ENCODE measurements around the gene LORICRIN.
"Not testable (repeated sequence)": the region's sequence is repeated elsewhere in the genome, so short reads cannot be mapped to it uniquely, and the experiment has no call there.

LORICRIN gene

DNA sequence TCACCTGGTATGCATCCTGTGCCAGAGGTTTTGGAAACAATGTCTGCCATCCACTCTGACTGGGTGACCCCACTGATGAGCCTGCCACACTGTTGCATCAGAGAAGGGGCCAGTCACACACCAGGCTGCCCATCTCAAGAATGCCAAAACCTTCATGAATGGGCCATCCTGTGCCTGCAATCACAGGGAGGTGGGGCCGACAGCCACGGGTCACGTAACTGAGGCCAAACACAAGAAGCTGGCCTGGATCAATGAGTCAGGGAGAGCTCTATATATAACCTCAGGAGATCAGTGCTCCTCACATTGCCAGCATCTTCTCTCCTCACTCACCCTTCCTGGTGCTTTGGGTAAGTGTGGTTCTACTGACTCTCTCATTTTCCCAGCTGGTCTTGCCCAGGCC, at the start of gene LORICRIN:
Gene LORICRIN, plus strand, starts transcription at position 301 of the 400 bp plus-strand sequence. CDS start 1,263 bp downstream, outside the sequence.
- peaks cover 15% of the 10 kb centered on the region for H3K4me1 Mint-ChIP-seq
- H3K36me3 Mint-ChIP-seq: no peaks in the 10 kb centered on the region
- DNase-seq (ENCODE audit: low spot score in 2 of 2) (no peak), ATAC-seq (ENCODE audit: low read depth) (no peak)
- no peaks in the 10 kb centered on the region for H3K9me3 Mint-ChIP-seq
- H3K27me3 Mint-ChIP-seq: peaks cover 10% of the 10 kb centered on the region
- H3K4me3 Mint-ChIP-seq: peak within 1 kb of the TSS; percentile 67
- peak within 1 kb of the TSS; percentile 9 for H3K27ac Mint-ChIP-seq

- no peak overlapping the region for H3K4me3 Mint-ChIP-seq
- H3K9me3 Mint-ChIP-seq: no peaks in the 10 kb centered on the region
- H3K36me3 Mint-ChIP-seq: no peaks in the 10 kb centered on the region
- ATAC-seq (ENCODE audit: low read depth) (no peak), DNase-seq (ENCODE audit: low spot score in 2 of 2) (no peak)
- no peak overlapping the region for H3K27ac Mint-ChIP-seq
- no peaks in the 10 kb centered on the region for H3K4me1 Mint-ChIP-seq
- H3K27me3 Mint-ChIP-seq: peaks cover 19% of the 10 kb centered on the region
Observed at GRCh38 chr1:153210206-153210605, 49.3 kb upstream of the LORICRIN start.

- Mint-ChIP-seq H3K27ac (no peak overlapping the region), H3K9me3 (no peaks in the 10 kb centered on the region), H3K4me1 (no peaks in the 10 kb centered on the region), H3K4me3 (no peak overlapping the region), H3K36me3 (no peaks in the 10 kb centered on the region), H3K27me3 (peaks cover 16% of the 10 kb centered on the region)
- ATAC-seq (ENCODE audit: low read depth): no peak
- no peak for DNase-seq (ENCODE audit: low spot score in 2 of 2)
Observed at GRCh38 chr1:153212201-153212600, 47.3 kb upstream of the LORICRIN start.

- H3K27me3 Mint-ChIP-seq: peaks cover 18% of the 10 kb centered on the region
Observed at GRCh38 chr1:153213519-153213918, 46.0 kb upstream of the LORICRIN start.

DNA sequence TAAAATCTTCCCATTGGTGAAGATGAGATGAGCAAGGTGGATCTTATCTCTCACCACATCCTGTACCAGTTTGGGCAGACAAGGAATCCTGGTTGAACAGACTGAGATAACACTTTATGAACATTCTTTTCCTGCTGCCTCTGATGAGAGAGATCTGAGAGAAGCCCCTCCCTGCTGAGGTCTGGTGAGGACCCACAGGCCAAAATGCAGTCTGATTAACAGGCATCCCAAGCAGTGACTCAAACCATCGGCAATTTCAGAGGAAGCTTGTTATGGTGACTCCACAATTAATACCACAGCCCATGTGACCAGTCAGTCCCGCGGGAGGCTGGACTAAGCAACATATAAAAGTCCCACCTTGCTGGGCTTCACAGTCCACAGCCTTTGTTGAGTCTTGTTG, 42.3 kb upstream of the LORICRIN start, which contains the start of gene PRR9:
Gene PRR9, plus strand, starts transcription at position 373 of the 400 bp plus-strand sequence. CDS start 561 bp downstream, outside the sequence.
- no peaks in the 10 kb centered on the region for H3K9me3 Mint-ChIP-seq
- H3K27me3 Mint-ChIP-seq: peaks cover 18% of the 10 kb centered on the region
- ATAC-seq (ENCODE audit: low read depth): no peak
- H3K4me3 Mint-ChIP-seq: no peak within 1 kb of the TSS
- no peak for DNase-seq (ENCODE audit: low spot score in 2 of 2)
- H3K36me3 Mint-ChIP-seq: no peaks in the 10 kb centered on the region
- no peaks in the 10 kb centered on the region for H3K4me1 Mint-ChIP-seq
- H3K27ac Mint-ChIP-seq: no peak within 1 kb of the TSS

More at GRCh38 chr1:153213519-153213918, 46.0 kb upstream of the LORICRIN start:
- ATAC-seq (ENCODE audit: low read depth) (no peak), DNase-seq (ENCODE audit: low spot score in 2 of 2) (no peak)
- H3K9me3 Mint-ChIP-seq: no peaks in the 10 kb centered on the region
- no peak overlapping the region for H3K27ac Mint-ChIP-seq
- no peaks in the 10 kb centered on the region for H3K4me1 Mint-ChIP-seq
- H3K4me3 Mint-ChIP-seq: no peak overlapping the region
- no peaks in the 10 kb centered on the region for H3K36me3 Mint-ChIP-seq

GRCh38 chr1:153217744-153218416, 41.6 kb upstream of the LORICRIN start:
- H3K9me3 Mint-ChIP-seq: no peaks in the 10 kb centered on the region
- H3K4me3 Mint-ChIP-seq: no peak overlapping the region

DNA sequence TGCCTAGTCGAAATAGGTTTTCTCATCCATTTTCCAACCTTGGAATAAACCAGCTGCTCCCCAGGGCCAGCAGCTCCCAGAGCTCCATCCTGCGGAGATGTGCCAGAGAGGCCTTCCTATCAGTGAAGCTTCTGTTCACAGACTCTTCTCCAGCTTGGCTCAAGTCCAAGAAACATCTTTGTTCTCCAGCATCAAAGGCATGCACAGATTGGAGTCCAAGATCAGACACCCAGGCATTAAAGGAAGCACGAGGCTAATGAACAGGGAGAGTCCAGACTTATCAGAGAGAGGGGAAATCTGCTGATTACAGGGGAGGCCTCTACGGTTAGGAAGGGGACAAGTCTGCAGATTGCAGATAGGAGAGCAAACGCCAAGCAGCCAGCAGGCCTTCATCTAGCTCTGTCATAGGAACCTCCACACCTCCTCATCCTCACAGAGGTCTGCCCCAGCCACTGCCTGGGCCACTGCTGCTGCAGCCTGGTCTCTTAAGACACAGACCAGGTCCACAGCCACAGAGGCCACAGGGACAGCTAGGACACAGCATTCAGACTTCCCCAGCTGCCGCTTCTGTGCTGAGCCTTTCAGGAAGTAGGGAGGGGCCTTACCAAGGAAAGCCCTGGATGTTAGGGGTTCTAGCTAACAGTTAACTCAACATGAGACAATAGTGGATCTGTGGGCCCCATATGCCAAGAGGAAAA, 38.7 kb upstream of the LORICRIN start:
- DNase-seq (ENCODE audit: low spot score in 2 of 2): no peak
- ATAC-seq (ENCODE audit: low read depth): no peak
- no peak overlapping the region for H3K27ac Mint-ChIP-seq
- no peaks in the 10 kb centered on the region for H3K9me3 Mint-ChIP-seq
- no peak overlapping the region for H3K4me3 Mint-ChIP-seq
- peaks cover 6% of the 10 kb centered on the region for H3K4me1 Mint-ChIP-seq
- peaks cover 18% of the 10 kb centered on the region for H3K27me3 Mint-ChIP-seq
- no peaks in the 10 kb centered on the region for H3K36me3 Mint-ChIP-seq

More at GRCh38 chr1:153217744-153218416, 41.6 kb upstream of the LORICRIN start:
- no peak for DNase-seq (ENCODE audit: low spot score in 2 of 2)
- Mint-ChIP-seq H3K27ac (no peak overlapping the region), H3K27me3 (peaks cover 17% of the 10 kb centered on the region), H3K36me3 (no peaks in the 10 kb centered on the region), H3K4me1 (no peaks in the 10 kb centered on the region)
- no peak for ATAC-seq (ENCODE audit: low read depth)

DNA sequence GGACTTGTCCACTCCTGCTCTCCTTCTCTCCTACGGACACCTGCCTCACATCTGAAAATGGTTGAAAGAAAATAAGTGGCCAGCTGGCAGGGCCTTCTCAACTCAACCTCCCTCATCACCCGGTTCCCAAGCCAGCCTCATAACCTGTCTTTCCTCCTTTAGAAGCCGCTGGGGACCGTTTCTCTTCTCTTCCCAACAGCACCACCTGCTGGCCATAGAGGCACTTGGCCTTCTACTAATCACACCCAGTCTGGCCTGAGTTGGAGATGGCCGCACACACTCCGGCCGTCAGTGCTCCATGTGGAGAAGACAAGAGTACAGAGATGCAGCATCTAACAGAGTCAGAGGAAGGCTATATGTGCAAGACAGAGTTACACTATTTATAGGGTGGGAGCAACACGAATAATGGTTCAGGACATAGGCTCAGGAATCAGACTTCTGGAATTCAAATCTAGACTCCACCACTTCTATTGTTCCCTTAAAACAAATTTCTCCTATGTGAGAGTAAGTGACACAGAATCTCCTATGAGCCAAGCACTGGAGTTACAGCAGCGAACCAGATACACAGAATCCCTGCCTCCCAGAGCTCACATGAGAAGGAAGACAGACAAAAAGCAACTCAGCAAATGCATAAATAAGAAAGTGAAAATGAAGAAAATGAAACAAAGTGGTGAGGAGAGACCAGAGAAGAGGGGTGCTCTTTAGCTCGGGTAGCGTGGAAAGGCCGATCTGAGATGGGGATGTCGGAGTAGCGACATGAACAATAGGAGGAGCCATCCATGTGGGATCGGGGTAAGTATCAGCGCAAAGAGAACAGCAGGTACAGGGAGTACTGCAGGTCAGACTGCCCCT, 36.2 kb upstream of the LORICRIN start:
- DNase-seq (ENCODE audit: low spot score in 2 of 2) (peak; percentile 41 to 56), ATAC-seq (ENCODE audit: low read depth) (peak; percentile 72)
- peaks cover 16% of the 10 kb centered on the region for H3K27me3 Mint-ChIP-seq
- H3K27ac Mint-ChIP-seq, H3K4me1 Mint-ChIP-seq, H3K36me3 Mint-ChIP-seq, H3K9me3 Mint-ChIP-seq, H3K4me3 Mint-ChIP-seq: not testable (repeated sequence)

DNA sequence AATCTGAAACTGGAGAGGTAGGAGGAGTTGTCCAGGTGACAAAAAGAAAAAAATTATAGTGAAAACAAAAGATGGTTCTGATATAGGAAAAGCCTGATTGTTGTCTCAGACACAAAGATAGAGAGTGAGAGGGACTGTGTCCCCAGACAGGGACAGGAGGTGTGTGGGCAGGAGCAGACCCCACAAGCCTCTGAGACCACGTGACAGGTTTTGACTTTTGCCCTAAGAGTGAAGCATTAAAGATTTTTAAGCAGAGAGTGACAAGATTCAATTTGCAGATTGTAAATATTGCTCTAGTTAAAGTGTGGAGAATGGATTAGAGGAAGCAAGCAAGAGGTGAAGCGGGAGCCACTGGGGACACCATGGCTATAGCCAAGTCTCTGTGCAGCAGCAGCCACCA, 31.7 kb upstream of the LORICRIN start:
- Mint-ChIP-seq H3K4me1 (peaks cover 11% of the 10 kb centered on the region), H3K4me3 (no peak overlapping the region), H3K36me3 (no peaks in the 10 kb centered on the region), H3K27ac (no peak overlapping the region), H3K27me3 (peaks cover 21% of the 10 kb centered on the region), H3K9me3 (no peaks in the 10 kb centered on the region)
- ATAC-seq (ENCODE audit: low read depth) (no peak), DNase-seq (ENCODE audit: low spot score in 2 of 2) (no peak)

DNA sequence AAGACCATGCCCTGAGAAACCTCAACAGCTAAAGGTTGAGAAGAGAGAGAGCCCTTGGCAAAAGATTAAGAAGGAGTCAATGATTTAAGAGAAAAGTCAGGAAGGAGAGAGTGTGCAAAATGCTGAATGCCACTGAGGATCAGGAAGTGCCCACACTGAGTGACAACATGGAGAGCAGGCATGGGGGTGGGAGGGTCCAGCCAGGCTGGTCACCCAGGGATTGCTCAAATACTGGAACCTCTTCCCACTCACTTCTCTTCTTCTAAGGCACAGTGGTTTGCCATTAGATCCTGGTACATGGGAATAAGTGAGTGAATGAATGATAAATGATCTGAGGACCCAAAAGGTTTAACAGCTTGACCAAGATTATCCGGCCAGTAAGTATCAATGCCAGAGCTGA, 31.0 kb upstream of the LORICRIN start:
- DNase-seq (ENCODE audit: low spot score in 2 of 2) (no peak), ATAC-seq (ENCODE audit: low read depth) (no peak)
- H3K4me1 Mint-ChIP-seq: peaks cover 12% of the 10 kb centered on the region
- no peak overlapping the region for H3K27ac Mint-ChIP-seq
- H3K9me3 Mint-ChIP-seq: no peaks in the 10 kb centered on the region
- H3K27me3 Mint-ChIP-seq: peaks cover 16% of the 10 kb centered on the region
- H3K36me3 Mint-ChIP-seq: no peaks in the 10 kb centered on the region
- H3K4me3 Mint-ChIP-seq: no peak overlapping the region

GRCh38 chr1:153229076-153229829, 30.2 kb upstream of the LORICRIN start:
- DNase-seq (ENCODE audit: low spot score in 2 of 2); H3K27ac Mint-ChIP-seq; H3K4me1 Mint-ChIP-seq; H3K4me3 Mint-ChIP-seq; H3K36me3 Mint-ChIP-seq; H3K9me3 Mint-ChIP-seq: not testable (repeated sequence)
- peak; percentile 26 for ATAC-seq (ENCODE audit: low read depth)
- H3K27me3 Mint-ChIP-seq: peaks cover 14% of the 10 kb centered on the region

GRCh38 chr1:153231363-153231762, 28.1 kb upstream of the LORICRIN start:
- Mint-ChIP-seq H3K27ac (no peak overlapping the region), H3K36me3 (no peaks in the 10 kb centered on the region), H3K9me3 (no peaks in the 10 kb centered on the region), H3K4me1 (peaks cover 10% of the 10 kb centered on the region), H3K27me3 (peaks cover 18% of the 10 kb centered on the region), H3K4me3 (no peak overlapping the region)
- ATAC-seq (ENCODE audit: low read depth) (no peak), DNase-seq (ENCODE audit: low spot score in 2 of 2) (no peak)

DNA sequence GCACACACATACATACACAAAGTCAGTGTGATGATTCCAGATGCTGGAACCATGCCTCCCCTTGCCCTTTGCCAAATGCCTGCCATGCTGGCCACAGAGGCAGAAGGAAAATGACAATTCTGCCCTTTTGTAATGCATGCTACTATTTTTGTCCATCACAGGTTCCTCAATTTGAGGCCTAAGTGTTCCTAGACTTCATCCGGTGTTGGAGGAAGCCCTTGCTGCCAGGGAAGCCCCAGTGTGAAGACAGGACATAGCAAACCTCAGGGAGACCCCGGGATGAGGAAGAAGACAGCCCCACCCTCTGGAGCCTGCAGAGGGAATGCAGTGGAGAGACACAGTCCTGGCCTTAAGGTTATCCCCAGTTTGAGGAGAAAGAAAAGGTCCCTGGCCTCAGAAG, 27.7 kb upstream of the LORICRIN start:
- DNase-seq (ENCODE audit: low spot score in 2 of 2): no peak
- Mint-ChIP-seq H3K4me1 (peaks cover 10% of the 10 kb centered on the region), H3K27me3 (peaks cover 18% of the 10 kb centered on the region), H3K27ac (no peak overlapping the region), H3K36me3 (no peaks in the 10 kb centered on the region), H3K4me3 (no peak overlapping the region), H3K9me3 (no peaks in the 10 kb centered on the region)
- no peak for ATAC-seq (ENCODE audit: low read depth)

Measured in memory B cell (primary cell).